Posterior cingulate gyrus (tissue), 11 donors: Measurements from ENCODE around the gene RPS29.

Experiments
- DNase-seq, 10 donors: peaks; one replicate each; pipeline versions ENCODE4 v3.0.0 to v3.0.0-alpha.2; 2020 to 2021; ENCODE audit warnings: mixed read lengths in 3 of 10
- intact Hi-C: fragments of 100-400 bp; cut with DNase I; formaldehyde crosslinking; loops from one replicate; pipeline ENCODE4 v1.15.1; 2023

The RPS29 gene

GRCh38 chr14:49559979-49560768 is 26.0 kb downstream of the RPS29 start:
- no peak for DNase-seq
- intact Hi-C loops, result no loop called here

DNA sequence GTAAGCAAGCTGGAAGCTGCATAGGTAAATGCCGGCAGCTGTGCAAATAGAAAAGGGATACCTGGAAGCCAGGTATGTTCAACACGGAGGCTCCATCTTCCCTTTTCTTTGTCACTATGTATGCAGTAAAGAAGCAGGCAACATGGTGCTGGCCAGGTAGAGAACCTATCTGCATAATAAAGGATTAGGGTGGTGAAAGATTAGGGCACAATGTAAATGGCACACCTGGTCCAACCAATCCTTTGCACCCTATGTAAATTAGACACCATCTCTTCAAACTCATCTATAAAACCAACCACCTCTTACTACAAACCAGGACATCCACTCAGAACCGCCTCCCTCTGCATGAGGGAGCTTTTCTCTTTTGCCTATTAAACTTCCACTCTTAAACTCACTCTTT is 32.3 kb downstream of the RPS29 start:
- intact Hi-C loops, result no loop called here
- no peak for DNase-seq

GRCh38 chr14:49553106-49553505 is 33.1 kb downstream of the RPS29 start:
- intact Hi-C loops, result no loop called here
- no peak for DNase-seq

DNA sequence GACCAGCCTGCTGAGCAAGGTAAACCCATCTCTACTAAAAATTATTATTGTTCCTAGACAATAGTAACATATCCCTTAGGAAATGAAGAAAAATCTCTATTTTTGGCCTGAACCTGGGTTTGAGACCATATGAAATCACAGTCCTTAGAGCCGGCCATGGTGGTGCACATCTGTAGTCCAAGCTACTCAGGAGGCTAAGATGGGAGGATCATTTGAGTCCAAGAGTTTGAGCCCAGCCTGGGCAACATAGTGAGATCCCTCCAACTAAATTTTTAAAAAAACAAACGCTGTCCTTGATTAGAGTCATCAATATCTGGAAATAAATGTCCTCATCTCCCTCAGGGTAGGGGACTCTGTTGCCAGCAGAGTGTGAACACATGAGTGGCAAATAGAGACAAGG is 34.6 kb downstream of the RPS29 start:
- intact Hi-C loops, result no loop called here
- no peak for DNase-seq

DNA sequence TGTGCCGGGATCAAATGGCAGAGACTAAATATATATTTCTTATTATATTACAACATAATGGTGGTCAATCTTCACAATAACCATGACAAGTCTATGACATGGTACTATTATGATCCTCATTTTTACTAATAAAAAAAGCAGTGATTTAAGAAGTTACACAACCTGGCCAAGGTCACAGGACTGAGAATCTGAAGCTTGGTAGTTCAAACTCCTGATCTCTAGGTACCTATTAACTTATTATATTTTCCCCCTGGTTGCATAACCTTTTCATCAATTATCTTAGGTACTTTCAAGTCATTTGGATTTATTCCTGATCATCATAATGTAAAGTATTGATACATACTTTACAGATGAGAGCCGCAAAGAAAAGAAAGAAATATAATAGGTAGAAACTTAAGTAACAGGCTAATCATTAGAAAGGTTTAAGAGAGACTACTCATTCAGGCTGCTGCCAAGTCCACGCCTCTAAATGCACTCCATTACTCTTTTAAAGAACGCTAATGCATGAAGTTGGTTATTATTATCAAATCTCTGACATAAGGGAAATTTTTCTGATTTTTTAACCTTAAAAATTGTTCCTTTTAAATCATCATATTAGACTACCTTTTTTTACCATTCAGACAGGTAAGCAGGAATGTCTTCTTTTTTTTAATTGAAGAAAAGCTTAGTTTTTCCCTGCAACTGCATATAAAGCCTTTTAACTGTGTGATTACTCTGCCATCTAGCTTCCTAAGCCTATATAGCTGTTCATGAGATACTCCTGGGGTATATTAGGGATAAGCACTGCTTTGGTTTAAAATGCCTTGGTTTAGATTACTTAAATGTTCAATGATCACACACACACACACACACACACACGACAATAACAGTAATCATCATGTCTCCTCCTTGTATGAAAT is 35.6 kb downstream of the RPS29 start:
- no peak for DNase-seq
- intact Hi-C loops, result no loop called here

DNA sequence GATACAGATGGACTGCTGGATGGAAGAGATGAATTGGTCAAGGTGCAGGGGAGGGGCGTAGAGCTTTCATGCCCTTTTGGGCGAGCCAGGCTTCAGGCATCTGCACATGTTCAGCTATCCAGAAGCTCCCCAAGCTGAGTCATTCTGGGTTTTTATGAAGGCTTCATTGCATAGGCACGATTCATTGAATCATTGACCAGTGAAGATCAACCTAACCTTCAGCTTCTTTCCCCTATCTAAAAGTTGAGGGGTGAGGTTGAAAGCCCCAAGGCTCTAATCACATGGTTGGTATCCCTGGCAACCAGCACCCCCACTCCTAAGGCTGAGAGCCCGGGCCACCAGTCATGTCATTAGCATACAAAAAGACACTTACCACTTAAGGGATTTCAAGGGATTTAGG is 36.3 kb downstream of the RPS29 start:
- intact Hi-C loops, result no loop called here
- DNase-seq, result no peak

- DNase-seq, result no peak
- intact Hi-C loops, result no loop called here
Observed at GRCh38 chr14:49549446-49549845, 36.7 kb downstream of the RPS29 start.

DNA sequence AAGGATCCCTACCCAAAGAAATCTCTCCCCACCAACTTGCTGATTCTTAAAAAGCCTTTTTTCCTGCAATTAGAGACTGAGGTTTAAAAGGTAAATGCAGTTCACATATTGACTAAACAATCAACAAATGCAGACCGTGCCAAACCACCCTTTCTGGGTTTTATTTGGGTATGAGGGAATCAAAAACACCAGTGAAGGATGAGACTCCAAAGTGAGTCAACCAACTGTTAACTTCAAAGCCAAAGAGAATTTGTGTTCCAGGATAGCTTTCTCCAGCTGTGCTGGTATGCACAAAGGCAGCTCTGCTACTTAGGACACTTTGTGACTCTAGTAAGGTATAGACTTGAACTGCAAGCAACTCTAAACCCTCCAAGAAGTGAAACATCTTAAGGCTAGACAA is 39.4 kb downstream of the RPS29 start:
- intact Hi-C loops, result no loop called here
- no peak for DNase-seq

DNA sequence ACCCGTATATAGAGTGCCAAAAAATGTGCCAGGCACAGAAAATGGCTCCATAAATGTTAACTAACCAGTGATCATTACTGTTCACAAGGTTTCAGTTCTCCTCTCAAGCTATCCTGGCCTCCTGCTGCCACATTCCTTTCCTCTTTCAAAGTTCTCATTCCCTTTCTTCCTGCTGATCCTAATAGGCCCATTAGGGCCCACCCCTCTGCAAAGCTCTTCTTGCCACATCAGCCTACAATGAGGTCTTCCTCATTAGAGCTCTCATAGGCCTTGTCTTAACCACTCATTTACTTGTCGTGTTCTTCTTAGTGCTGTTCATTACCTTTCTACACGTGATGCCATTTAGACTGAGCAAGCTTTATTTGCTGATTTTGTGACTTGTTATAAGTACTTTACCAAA is 40.5 kb downstream of the RPS29 start:
- intact Hi-C loops, result no loop called here
- no peak for DNase-seq

DNA sequence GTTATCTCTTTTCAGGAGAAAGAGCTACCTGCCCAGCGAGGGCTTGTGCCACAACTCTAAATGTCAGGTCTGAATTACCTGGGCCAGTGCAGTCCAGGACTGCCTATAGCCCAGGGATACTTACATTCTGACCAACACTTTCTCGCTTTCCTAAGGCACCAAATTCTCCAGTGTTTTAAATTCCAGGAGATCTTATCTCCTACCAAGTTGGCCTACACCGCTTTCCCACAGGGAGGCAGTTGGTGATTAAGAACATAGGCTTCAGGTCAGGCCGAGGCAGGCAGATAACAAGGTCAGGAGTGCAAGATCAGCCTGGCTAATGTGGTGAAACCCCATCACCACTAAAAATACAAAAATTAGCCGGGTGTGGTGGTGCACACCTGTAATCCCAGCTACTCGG is 41.1 kb downstream of the RPS29 start:
- intact Hi-C loops, result no loop called here
- no peak for DNase-seq

- DNase-seq, result no peak
- intact Hi-C loops, result no loop called here
Observed at GRCh38 chr14:49541049-49541448, 45.1 kb downstream of the RPS29 start.

DNA sequence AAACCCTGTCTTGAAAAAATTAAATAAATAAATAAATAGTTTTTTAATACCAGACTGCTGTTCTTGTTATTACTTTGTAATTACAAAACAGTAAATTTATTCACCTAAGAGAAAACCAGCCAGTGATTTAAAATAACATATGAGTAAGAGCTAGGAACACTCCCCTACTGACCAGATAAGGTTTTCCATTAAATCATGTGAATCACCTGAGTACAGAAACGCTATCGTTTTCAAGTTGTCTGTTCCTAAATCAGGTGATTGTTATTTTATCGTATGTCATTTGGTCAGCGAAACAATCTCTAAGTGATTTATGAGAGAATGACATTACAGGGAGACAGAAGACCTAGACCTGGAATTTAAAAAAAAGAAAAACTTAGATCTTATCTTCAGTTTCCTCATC is 47.3 kb downstream of the RPS29 start:
- DNase-seq, result no peak
- intact Hi-C loops, result no loop called here
